ENCODE measurements around the gene PTPRT. TPM values are rescaled to one million over a fixed set of nuclear protein-coding genes. Genes with fewer than 3 reads are reported as not detected.

The PTPRT gene
- total RNA-seq, 4 donors from 2014 or later = 0.72 to 2.5 (median 1.4) TPM

DNA sequence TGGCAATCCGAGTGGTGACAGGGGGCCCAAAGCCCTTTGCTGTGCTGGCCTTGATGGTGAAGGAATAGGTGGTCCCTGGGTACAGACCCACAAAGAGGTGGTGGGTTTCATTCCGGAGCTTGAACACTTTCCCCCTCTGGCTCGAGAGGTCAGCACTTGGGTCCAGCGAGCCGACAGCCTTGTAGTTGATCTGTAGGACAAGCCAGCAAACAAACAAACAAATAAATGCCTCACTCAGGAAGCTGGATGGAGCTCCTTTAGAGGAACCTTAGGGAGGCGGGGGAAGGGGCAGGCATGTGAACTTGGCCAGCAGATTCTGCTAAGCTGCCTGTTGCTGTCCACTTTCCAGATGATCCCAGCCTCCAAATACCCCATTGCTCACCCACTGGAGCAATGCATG, 837.6 kb downstream of the PTPRT start:
- H3K9me3 ChIP-seq = no peaks in the 10 kb centered on the region
- WGBS = 70% methylated on average over 6 of the region's 6 CpGs
- H3K27me3 ChIP-seq = no peaks in the 10 kb centered on the region
- no peak overlapping the region for H3K27ac ChIP-seq
- no peak overlapping the region for H3K4me3 ChIP-seq
- DNase-seq (ENCODE audit: low spot score in 2 of 2) = no peak
- no peaks in the 10 kb centered on the region for H3K36me3 ChIP-seq
- no peak for TF ChIP-seq POLR2A (IDR thresholded peaks at IDR 0.05)
- no peaks in the 10 kb centered on the region for H3K4me1 ChIP-seq

DNA sequence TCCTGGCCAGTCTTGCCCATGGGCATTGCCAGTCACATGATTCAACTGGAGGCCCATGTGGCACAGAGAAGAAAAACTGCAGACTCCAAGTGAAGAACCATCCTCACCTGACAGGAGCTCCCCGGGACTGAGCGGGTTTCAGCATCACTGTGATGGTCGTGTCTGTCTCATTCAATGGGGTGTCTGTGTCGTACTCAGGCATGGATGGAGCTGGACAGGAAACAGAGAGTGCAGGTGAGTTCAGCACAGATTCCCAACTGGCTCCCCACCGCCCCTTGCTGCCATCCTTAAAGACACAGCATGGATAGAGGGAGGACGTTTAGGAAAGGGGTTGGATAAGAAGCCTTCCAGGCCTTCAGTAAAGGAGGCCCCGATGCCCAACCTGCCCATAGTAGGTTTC, 839.2 kb downstream of the PTPRT start:
- TF ChIP-seq POLR2A (IDR thresholded peaks at IDR 0.05) (no peak), POLR2AphosphoS5 (IDR thresholded peaks at IDR 0.05) (no peak), EP300 (IDR thresholded peaks at IDR 0.05) (no peak)
- TF ChIP-seq, protein P1, sequence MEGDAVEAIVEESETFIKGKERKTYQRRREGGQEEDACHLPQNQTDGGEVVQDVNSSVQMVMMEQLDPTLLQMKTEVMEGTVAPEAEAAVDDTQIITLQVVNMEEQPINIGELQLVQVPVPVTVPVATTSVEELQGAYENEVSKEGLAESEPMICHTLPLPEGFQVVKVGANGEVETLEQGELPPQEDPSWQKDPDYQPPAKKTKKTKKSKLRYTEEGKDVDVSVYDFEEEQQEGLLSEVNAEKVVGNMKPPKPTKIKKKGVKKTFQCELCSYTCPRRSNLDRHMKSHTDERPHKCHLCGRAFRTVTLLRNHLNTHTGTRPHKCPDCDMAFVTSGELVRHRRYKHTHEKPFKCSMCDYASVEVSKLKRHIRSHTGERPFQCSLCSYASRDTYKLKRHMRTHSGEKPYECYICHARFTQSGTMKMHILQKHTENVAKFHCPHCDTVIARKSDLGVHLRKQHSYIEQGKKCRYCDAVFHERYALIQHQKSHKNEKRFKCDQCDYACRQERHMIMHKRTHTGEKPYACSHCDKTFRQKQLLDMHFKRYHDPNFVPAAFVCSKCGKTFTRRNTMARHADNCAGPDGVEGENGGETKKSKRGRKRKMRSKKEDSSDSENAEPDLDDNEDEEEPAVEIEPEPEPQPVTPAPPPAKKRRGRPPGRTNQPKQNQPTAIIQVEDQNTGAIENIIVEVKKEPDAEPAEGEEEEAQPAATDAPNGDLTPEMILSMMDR (IDR thresholded peaks at IDR 0.05) = no peak
- Histone ChIP-seq H3K9me3 (no peaks in the 10 kb centered on the region), H3K27ac (no peak overlapping the region), H3K4me1 (no peaks in the 10 kb centered on the region), H3K27me3 (no peaks in the 10 kb centered on the region), H3K36me3 (no peaks in the 10 kb centered on the region), H3K4me3 (no peak overlapping the region)
- WGBS = 62% methylated on average over 7 of the region's 7 CpGs
- DNase-seq (ENCODE audit: low spot score in 2 of 2) = no peak

DNA sequence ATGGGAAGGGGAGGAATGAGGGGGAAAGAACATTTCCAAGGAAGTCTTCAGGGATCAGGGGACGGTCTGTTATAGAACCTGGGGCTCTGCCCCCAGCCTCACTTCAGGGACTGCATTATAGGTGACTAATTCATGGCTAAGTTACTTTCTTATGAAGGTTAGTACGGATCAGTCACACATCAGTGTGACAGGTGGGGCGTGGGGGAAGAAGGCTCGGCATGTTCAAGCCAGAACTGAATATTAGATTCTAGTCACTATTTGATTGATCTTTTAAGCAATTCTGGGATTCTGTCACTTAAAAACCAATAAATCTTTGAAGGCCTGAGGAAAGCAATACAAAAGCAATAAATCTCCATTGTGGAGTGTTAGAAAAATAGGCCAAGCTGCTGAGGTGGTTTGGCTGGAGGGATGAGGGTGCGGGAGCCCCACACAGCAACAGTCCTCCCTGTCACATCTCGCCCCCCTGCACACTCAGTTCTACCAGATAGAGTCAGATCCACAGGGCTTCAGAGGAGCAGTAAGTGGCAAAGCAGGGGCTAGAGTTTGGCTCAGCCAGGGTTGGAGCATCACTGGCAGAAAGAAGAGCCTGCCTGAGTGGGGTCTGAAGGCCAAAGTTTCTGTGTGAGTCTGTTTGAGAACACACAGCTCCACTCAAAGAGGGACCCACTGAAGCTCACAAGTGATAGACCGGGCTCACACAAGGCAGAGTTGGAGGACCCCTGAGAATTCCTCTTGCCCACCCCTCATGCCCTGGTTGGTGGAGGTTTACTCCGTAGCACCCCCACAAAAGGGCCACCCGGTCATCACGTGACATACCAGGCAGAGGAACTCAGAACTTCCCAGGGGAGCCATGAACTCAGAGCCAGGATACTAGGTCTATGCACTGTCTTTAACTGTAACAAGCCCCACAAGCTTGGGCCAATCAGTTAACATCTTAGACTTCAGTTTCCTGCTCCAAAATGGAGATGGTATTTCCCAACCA, 843.2 kb downstream of the PTPRT start:
- no peak overlapping the region for H3K27ac ChIP-seq
- H3K4me3 ChIP-seq = no peak overlapping the region
- DNase-seq (ENCODE audit: low spot score in 2 of 2) = no peak
- WGBS = 85% methylated on average over 9 of the region's 10 CpGs
- no peaks in the 10 kb centered on the region for H3K4me1 ChIP-seq
- no peaks in the 10 kb centered on the region for H3K36me3 ChIP-seq
- H3K27me3 ChIP-seq = no peaks in the 10 kb centered on the region
- no peak for TF ChIP-seq POLR2AphosphoS5 (IDR thresholded peaks at IDR 0.05)
- H3K9me3 ChIP-seq = no peaks in the 10 kb centered on the region

DNA sequence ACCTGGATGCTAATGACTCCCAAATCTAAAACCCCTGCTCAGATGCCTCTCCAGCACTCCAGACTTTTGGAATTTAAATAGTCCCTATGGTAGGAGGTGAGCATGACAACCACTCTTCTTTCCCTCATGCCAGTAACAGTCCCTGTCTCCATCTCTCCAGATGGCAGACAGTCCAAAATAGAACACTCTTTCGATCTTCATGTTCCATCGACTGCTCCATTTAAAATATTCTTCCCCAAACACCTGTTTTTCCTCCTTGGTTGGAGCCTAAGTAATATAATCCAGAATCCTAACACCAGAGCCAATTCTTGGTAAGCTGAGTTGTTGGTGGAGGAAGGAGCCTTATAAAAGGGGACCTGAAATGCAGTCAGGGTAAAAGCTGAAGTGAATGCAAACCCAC, 848.1 kb downstream of the PTPRT start:
- no peak for DNase-seq (ENCODE audit: low spot score in 2 of 2)
- H3K4me1 ChIP-seq = peaks cover 24% of the 10 kb centered on the region
- no peaks in the 10 kb centered on the region for H3K27me3 ChIP-seq
- H3K4me3 ChIP-seq = no peak overlapping the region
- WGBS = 80% methylated on average over 2 of the region's 2 CpGs
- no peaks in the 10 kb centered on the region for H3K36me3 ChIP-seq
- H3K27ac ChIP-seq = no peak overlapping the region
- TF ChIP-seq, protein P1 (IDR thresholded peaks at IDR 0.05) = no peak
- no peak for TF ChIP-seq EP300 (IDR thresholded peaks at IDR 0.05)
- TF ChIP-seq POLR2AphosphoS5 (IDR thresholded peaks at IDR 0.05) = no peak
- no peak for TF ChIP-seq POLR2A (IDR thresholded peaks at IDR 0.05)
- no peaks in the 10 kb centered on the region for H3K9me3 ChIP-seq

DNA sequence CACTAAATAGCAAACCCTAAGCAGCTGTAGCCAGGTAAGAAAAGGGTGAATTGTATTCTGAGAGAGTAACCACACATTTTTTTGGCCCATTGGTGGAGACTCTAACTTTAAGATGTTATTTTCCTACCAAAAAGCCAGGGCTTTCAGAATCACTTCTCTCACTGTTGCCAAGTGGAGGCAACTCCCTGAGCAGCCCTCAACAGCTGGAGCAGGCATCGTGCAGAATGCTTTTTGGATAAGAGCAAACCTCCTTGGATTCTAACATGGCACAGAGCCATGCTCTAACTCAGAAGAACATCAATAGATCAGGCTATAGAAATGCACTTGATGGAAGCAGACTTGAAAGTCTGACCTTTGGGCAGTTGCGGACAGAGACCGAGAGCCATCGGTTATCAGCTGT, 849.3 kb downstream of the PTPRT start:
- peaks cover 24% of the 10 kb centered on the region for H3K4me1 ChIP-seq
- no peak for DNase-seq (ENCODE audit: low spot score in 2 of 2)
- no peak for TF ChIP-seq POLR2A (IDR thresholded peaks at IDR 0.05)
- TF ChIP-seq POLR2AphosphoS5 (IDR thresholded peaks at IDR 0.05) = no peak
- no peak for TF ChIP-seq EP300 (IDR thresholded peaks at IDR 0.05)
- TF ChIP-seq, protein P1 (IDR thresholded peaks at IDR 0.05) = no peak

DNA sequence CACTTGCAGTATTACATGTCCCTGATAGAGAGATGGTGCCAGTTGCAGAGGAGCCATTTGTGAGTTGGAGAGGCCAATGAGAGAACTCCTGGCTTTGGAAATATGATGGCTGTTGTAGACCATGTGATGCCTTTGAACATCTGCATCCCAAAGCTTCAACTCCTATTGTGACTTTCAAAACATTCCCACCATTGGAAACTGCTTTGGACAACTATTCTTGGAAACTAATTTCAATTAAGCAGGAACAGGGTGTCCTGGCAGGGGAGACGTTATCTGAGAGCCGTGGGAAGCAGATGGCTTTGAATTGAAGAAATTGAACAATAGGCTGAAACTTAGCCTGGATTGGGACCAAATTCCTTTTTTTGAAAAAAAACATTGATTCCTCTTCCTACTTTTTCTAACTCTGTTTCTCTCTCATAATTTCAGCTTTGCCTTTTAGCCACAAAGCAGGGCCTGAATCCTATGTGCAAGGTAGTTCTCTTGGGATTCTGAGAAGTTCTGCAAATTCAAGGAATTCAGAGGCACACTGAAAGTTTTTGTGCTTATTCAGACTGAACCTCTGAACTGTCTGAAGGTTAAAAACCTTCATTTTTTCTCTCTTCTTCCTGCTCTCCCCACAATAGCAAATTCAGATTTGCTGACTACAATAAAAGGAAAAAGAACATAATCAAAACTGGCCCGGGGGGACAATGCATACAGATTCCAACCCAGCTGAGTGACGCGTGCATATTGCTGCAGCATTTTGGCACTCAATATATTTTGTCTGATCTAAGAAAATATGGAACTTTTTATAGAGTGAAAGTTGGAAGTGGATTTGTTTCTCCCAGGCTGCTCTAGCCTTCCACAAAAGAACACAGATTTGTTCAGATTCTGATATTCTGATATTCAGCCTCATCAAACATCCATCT, 851.2 kb downstream of the PTPRT start:
- no peaks in the 10 kb centered on the region for H3K27me3 ChIP-seq
- peak overlapping the region; percentile 60 for H3K27ac ChIP-seq
- no peaks in the 10 kb centered on the region for H3K36me3 ChIP-seq
- DNase-seq (ENCODE audit: low spot score in 2 of 2) = no peak
- no peak for TF ChIP-seq POLR2AphosphoS5 (IDR thresholded peaks at IDR 0.05)
- TF ChIP-seq EP300 (IDR thresholded peaks at IDR 0.05) = no peak
- no peak for TF ChIP-seq POLR2A (IDR thresholded peaks at IDR 0.05)
- TF ChIP-seq, protein P1 (IDR thresholded peaks at IDR 0.05) = no peak
- peaks cover 24% of the 10 kb centered on the region for H3K4me1 ChIP-seq
- H3K4me3 ChIP-seq = no peak overlapping the region
- WGBS = 16% methylated on average over 5 of the region's 5 CpGs
- H3K9me3 ChIP-seq = no peaks in the 10 kb centered on the region

More for the DNA sequence above, 849.3 kb downstream of the PTPRT start:
- H3K36me3 ChIP-seq = no peaks in the 10 kb centered on the region
- no peak overlapping the region for H3K27ac ChIP-seq
- H3K27me3 ChIP-seq = no peaks in the 10 kb centered on the region
- H3K9me3 ChIP-seq = no peaks in the 10 kb centered on the region
- H3K4me3 ChIP-seq = no peak overlapping the region
- 90% methylated on average over 4 of the region's 4 CpGs for WGBS

All from suprapubic skin (tissue), 4 donors.